GM18873 (cell line): ENCODE results near the gene SYCE1.

ENCODE experiments used
- ATAC-seq: cut with Tn5 transposase; IDR thresholded peaks from one replicate; pipeline ENCODE4 v1.9.1; 2021; ENCODE audit warnings: mild to moderate bottlenecking, moderate library complexity, moderate number of reproducible peaks; ENCODE audit not compliant: unreplicated experiment, low FRiP score

The SYCE1 gene

GRCh38 chr10:133516057-133516456, 49.3 kb downstream of the SYCE1 start:
- no peak for ATAC-seq

- no peak for ATAC-seq
These were observed 49.9 kb downstream of the SYCE1 start for GRCh38 chr10:133515471-133515870.

- ATAC-seq: no peak
These were observed 53.4 kb downstream of the SYCE1 start for GRCh38 chr10:133511907-133512528.

GRCh38 chr10:133511408-133511807, 54.0 kb downstream of the SYCE1 start:
- ATAC-seq: no peak

- no peak for ATAC-seq
These were observed 55.7 kb downstream of the SYCE1 start for GRCh38 chr10:133509700-133510099.
